ENCODE data around the gene SBSN. TPM values are rescaled to one million over a fixed set of nuclear protein-coding genes. Genes with fewer than 3 reads are reported as not detected.

Gene SBSN
- total and polyA plus RNA-seq, 10 of the 15 experiments (the other 5 are each of a cell fraction or from before 2014, with no cell fraction given) = 0.09 TPM; not detected in 9

DNA sequence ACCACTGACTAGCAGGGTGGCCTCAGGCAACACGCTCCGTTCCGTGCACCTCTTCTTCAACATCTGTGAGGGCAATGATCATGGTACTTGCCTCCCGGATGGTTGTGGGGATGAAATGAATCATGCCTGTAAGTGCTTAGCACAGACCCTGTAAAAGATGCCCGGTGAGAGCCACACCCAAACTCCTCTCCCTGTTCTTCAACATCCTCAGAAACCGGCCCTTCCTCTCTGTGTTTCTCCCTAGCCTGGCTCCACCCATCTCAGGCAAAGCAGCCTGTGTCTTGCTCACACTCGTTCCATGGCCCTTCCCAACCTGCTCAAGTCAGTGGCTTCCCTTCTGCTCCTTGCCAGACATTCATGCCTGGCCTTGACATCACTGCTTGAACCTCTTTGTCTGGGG lies 8.8 kb downstream of the SBSN start:
- ChIA-PET SMC1A (ENCODE audit: uncharacterized antibody, unreplicated experiment) (no interaction called here), RAD21 (ENCODE audit: unreplicated experiment) (no interaction called here), CTCF (interaction anchor here (0.7 to 2.5 kb wide), 3 partner anchors 9 to 382 kb away, joined by 3 to 9 read pairs (median 3); no protein-coding TSS in a partner anchor), POLR2A (no interaction called here)
- in situ Hi-C loops (cut with MboI) = no loop called here
- TF ChIP-seq GATAD2B (conservative IDR thresholded peaks at IDR 0.05; ENCODE audit: low read depth) (no peak), EP300 (IDR thresholded peaks at IDR 0.05; ENCODE audit: borderline replicate concordance in 1 of 2, control insufficient read depth in 1 of 2, low read depth in 2 of 2, low read length in 2 of 2) (no peak), MTA2 (IDR thresholded peaks at IDR 0.05; ENCODE audit: low read depth) (no peak), IKZF1 (conservative IDR thresholded peaks at IDR 0.05) (no peak), SMC3 (IDR thresholded peaks at IDR 0.05; ENCODE audit: borderline replicate concordance, low read length) (no peak), BRCA1 (IDR thresholded peaks at IDR 0.05; ENCODE audit: low read depth, low read length) (no peak), IKZF2 (IDR thresholded peaks at IDR 0.05) (no peak)
- TF ChIP-seq, protein P1, sequence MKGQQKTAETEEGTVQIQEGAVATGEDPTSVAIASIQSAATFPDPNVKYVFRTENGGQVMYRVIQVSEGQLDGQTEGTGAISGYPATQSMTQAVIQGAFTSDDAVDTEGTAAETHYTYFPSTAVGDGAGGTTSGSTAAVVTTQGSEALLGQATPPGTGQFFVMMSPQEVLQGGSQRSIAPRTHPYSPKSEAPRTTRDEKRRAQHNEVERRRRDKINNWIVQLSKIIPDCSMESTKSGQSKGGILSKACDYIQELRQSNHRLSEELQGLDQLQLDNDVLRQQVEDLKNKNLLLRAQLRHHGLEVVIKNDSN (IDR thresholded peaks at IDR 0.05; ENCODE audit: borderline replicate concordance, extremely low read length, insufficient read depth, low read depth, low read length) = no peak
- TF ChIP-seq, protein P2, sequence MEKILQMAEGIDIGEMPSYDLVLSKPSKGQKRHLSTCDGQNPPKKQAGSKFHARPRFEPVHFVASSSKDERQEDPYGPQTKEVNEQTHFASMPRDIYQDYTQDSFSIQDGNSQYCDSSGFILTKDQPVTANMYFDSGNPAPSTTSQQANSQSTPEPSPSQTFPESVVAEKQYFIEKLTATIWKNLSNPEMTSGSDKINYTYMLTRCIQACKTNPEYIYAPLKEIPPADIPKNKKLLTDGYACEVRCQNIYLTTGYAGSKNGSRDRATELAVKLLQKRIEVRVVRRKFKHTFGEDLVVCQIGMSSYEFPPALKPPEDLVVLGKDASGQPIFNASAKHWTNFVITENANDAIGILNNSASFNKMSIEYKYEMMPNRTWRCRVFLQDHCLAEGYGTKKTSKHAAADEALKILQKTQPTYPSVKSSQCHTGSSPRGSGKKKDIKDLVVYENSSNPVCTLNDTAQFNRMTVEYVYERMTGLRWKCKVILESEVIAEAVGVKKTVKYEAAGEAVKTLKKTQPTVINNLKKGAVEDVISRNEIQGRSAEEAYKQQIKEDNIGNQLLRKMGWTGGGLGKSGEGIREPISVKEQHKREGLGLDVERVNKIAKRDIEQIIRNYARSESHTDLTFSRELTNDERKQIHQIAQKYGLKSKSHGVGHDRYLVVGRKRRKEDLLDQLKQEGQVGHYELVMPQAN (conservative IDR thresholded peaks at IDR 0.05) = no peak
- TF ChIP-seq, protein P3, sequence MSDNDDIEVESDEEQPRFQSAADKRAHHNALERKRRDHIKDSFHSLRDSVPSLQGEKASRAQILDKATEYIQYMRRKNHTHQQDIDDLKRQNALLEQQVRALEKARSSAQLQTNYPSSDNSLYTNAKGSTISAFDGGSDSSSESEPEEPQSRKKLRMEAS (IDR thresholded peaks at IDR 0.05; ENCODE audit: low read depth, low read length) = no peak
- TF ChIP-seq, protein P4, sequence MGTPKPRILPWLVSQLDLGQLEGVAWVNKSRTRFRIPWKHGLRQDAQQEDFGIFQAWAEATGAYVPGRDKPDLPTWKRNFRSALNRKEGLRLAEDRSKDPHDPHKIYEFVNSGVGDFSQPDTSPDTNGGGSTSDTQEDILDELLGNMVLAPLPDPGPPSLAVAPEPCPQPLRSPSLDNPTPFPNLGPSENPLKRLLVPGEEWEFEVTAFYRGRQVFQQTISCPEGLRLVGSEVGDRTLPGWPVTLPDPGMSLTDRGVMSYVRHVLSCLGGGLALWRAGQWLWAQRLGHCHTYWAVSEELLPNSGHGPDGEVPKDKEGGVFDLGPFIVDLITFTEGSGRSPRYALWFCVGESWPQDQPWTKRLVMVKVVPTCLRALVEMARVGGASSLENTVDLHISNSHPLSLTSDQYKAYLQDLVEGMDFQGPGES (IDR thresholded peaks at IDR 0.05) = no peak
- H3K4me1 ChIP-seq (ENCODE audit: control insufficient read depth, insufficient read depth, low read length) = no peaks in the 10 kb centered on the region
- no peak overlapping the region for H2AFZ ChIP-seq (ENCODE audit: control insufficient read depth, low read depth, low read length)
- no peak overlapping the region for H3K4me2 ChIP-seq (ENCODE audit: control insufficient read depth, insufficient read depth)
- no peaks in the 10 kb centered on the region; a peak in 1 of 4 replicates for H3K27me3 ChIP-seq (replicated peaks in 1 of 2; ENCODE audit: control insufficient read depth in 2 of 2, insufficient read depth in 2 of 2, low read length in 1 of 2)
- DNase-seq (ENCODE audit: low read depth, low spot score) (no peak), FAIRE-seq (no peak), ATAC-seq (no peak)
- no peak overlapping the region for H3K9ac ChIP-seq (ENCODE audit: control insufficient read depth, insufficient read depth, low read length)
- no peak overlapping the region for H3K4me3 ChIP-seq
- H4K20me1 ChIP-seq (ENCODE audit: control insufficient read depth, insufficient read depth) = no peaks in the 10 kb centered on the region
- H3K36me3 ChIP-seq (ENCODE audit: control insufficient read depth in 2 of 2, insufficient read depth in 2 of 2, low read length in 1 of 2) = no peaks in the 10 kb centered on the region
- intact Hi-C loops (cut with micrococcal nuclease; ENCODE audit: unreplicated experiment) = no loop called here
- WGBS (ENCODE audit: insufficient coverage, insufficient replicate concordance, low lambda C conversion rate, missing lambda C conversion rate) = 15% methylated on average over 7 of the region's 7 CpGs
- no TSS peak for BruUV-seq (replicated peaks)
- no peak overlapping the region for H3K27ac ChIP-seq (ENCODE audit: control insufficient read depth, insufficient read depth)
- no peaks in the 10 kb centered on the region for H3K9me3 ChIP-seq (replicated peaks; ENCODE audit: control insufficient read depth, insufficient read depth, low read length)
- H3K79me2 ChIP-seq (ENCODE audit: control insufficient read depth, insufficient read depth, low read length) = no peaks in the 10 kb centered on the region

Data from GM12878 (cell line).